RWPE2 (cell line): ENCODE results near the gene ANXA9.
A peak's percentile ranks its signal among the peaks of the same experiment; 100 is the strongest.

ENCODE experiments used
- ATAC-seq: fragments of 200-7000 bp; cut with Tn5 transposase; 3 replicates; pipeline ENCODE4 v1.9.1; 2021; ENCODE audit warnings: low read depth
- DNase-seq: peaks from one replicate; pipeline ENCODE4 v3.0.0-alpha.2; 2020; ENCODE audit warnings: low spot score
- H3K27ac ChIP-seq: fragments of 450-650 bp; 2 replicates; pipeline ENCODE4 v1.5.1; 2017; ENCODE audit warnings: mild to moderate bottlenecking; ENCODE audit not compliant: poor library complexity, severe bottlenecking
- H3K27me3 ChIP-seq: fragments of 250-450 bp; sonication (Bioruptor Pico); 2 replicates; pipeline ENCODE4 v1.5.1; 2021; ENCODE audit warnings: mild to moderate bottlenecking, moderate library complexity; ENCODE audit not compliant: insufficient read depth, poor library complexity, severe bottlenecking
- H3K36me3 ChIP-seq: fragments of 250-450 bp; sonication (Bioruptor Pico); 2 replicates; pipeline ENCODE4 v1.5.1; 2020; ENCODE audit warnings: low read depth, mild to moderate bottlenecking, moderate library complexity
- H3K4me1 ChIP-seq: fragments of 250-450 bp; sonication (Bioruptor Pico); 2 replicates; pipeline ENCODE4 v1.5.1; 2021; ENCODE audit warnings: mild to moderate bottlenecking, moderate library complexity; ENCODE audit not compliant: insufficient read depth, poor library complexity, severe bottlenecking
- H3K4me3 ChIP-seq: fragments of 250-450 bp; sonication (Bioruptor Pico); 2 replicates; pipeline ENCODE4 v1.5.1; 2021; ENCODE audit warnings: mild to moderate bottlenecking, moderate library complexity; ENCODE audit not compliant: severe bottlenecking
- H3K9me3 ChIP-seq: fragments of 250-450 bp; sonication (Bioruptor Pico); 2 replicates; pipeline ENCODE4 v1.5.1; 2021; ENCODE audit warnings: mild to moderate bottlenecking, moderate library complexity; ENCODE audit not compliant: severe bottlenecking
- TF ChIP-seq, protein P1 (sequence below): fragments of 450-650 bp; IDR thresholded peaks from one replicate; pipeline ENCODE4 v1.5.1; 2017; ENCODE audit warnings: mild to moderate bottlenecking, moderate library complexity; ENCODE audit not compliant: poor library complexity, severe bottlenecking

The ANXA9 gene, protein sequence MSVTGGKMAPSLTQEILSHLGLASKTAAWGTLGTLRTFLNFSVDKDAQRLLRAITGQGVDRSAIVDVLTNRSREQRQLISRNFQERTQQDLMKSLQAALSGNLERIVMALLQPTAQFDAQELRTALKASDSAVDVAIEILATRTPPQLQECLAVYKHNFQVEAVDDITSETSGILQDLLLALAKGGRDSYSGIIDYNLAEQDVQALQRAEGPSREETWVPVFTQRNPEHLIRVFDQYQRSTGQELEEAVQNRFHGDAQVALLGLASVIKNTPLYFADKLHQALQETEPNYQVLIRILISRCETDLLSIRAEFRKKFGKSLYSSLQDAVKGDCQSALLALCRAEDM

DNA sequence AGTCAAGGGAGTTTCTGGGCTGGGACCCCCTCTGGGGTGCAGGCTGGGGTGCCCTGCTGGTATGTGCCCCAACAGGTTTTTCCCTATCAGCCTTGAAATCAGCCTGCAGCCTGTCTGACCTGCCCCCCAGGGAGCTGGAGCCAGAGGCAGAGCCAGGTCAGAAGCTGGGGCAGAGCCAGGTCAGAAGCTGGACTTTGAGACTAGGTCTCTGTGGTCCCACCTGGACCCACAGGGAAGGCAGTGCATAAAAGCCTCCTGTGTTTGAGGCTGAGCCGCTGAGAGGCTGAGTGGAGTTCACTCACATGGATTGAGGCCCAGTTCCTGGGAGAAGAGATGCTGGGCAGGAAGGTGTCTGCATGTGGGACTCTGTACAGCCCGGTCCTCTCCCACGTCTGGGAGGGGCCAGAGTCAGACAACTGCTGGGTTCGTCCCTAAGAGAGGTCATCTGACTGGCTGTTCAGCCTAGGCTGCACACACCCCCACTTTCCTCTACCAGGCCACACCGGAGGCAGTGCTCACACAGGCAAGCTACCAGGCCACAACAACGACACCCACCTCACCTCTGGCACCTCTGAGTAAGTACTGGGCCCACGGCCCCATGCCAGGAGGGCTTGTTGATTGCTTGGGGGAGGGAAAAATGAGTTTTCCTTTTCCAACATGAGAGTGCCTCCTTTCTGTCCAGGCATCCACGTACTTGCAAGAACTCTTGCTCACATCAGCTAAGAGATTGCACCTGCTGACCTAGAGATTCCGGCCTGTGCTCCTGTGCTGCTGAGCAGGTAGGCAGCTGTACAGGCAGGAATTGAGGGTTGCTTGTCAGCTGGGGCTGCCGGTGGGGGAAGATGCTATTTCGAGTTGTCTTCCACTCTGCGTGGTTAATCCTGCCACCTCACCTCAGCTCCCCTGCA, at the start of gene ANXA9:
TSS of gene ANXA9 (plus strand) at position 488 of the 908 bp plus-strand sequence. CDS start 814 bp downstream, outside the sequence.
- H3K27ac ChIP-seq, result peak within 1 kb of the TSS; percentile 34
- H3K4me3 ChIP-seq, result no peak within 1 kb of the TSS
- no peaks in the 10 kb centered on the region for H3K9me3 ChIP-seq
- no peaks in the 10 kb centered on the region for H3K36me3 ChIP-seq
- peaks cover 17% of the 10 kb centered on the region for H3K4me1 ChIP-seq
- no peaks in the 10 kb centered on the region for H3K27me3 ChIP-seq
- ATAC-seq, result peak; percentile 3; the same call in 2 of the 3 replicates
- TF ChIP-seq, protein P1, sequence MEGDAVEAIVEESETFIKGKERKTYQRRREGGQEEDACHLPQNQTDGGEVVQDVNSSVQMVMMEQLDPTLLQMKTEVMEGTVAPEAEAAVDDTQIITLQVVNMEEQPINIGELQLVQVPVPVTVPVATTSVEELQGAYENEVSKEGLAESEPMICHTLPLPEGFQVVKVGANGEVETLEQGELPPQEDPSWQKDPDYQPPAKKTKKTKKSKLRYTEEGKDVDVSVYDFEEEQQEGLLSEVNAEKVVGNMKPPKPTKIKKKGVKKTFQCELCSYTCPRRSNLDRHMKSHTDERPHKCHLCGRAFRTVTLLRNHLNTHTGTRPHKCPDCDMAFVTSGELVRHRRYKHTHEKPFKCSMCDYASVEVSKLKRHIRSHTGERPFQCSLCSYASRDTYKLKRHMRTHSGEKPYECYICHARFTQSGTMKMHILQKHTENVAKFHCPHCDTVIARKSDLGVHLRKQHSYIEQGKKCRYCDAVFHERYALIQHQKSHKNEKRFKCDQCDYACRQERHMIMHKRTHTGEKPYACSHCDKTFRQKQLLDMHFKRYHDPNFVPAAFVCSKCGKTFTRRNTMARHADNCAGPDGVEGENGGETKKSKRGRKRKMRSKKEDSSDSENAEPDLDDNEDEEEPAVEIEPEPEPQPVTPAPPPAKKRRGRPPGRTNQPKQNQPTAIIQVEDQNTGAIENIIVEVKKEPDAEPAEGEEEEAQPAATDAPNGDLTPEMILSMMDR, result no peak
- no peak for DNase-seq

DNA sequence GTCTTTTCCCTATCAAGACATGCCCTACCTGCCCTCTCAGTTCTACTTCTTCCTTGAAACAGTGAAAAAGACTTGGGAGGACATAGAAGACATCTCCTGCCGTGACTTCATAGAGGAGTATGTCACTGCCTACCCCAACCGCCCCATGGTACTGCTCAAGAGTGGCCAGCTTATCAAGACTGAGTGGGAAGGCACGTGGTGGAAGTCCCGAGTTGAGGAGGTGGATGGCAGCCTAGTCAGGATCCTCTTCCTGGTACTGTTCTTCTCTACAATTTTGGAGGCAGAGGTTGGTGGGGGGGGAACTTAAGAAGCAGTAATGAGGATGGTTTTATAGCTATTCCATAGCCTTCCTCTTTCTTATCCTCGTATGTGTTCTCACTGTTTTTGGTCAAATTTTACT, 37.2 kb upstream of the ANXA9 start:
- peaks cover 88% of the 10 kb centered on the region for H3K36me3 ChIP-seq
- H3K4me1 ChIP-seq, result no peaks in the 10 kb centered on the region
- TF ChIP-seq, protein P1, result no peak
- H3K27ac ChIP-seq, result no peak overlapping the region
- no peak overlapping the region for H3K4me3 ChIP-seq
- no peaks in the 10 kb centered on the region for H3K9me3 ChIP-seq
- DNase-seq (no peak), ATAC-seq (no peak)
- no peaks in the 10 kb centered on the region for H3K27me3 ChIP-seq

DNA sequence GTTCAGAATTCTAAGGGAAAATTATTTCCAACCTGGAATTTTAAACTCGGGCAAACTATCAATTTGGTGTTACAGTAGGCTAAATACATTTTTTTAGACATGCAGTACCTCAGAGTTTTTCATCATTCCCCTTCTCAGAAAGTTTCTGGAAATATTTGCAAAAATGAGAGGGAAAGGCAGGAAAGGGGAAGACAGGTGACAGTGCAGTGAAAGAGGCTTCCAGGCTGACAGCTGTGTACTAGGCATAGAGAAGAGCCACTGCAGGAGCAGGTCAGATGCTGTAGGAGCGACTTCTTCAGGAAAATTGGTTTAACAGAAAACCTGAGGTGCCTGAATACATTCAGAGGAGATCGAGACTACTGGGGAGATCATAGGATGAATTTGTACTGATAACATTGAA, 27.4 kb upstream of the ANXA9 start:
- Histone ChIP-seq H3K4me1 (no peaks in the 10 kb centered on the region), H3K27ac (no peak overlapping the region), H3K4me3 (no peak overlapping the region), H3K27me3 (no peaks in the 10 kb centered on the region), H3K9me3 (no peaks in the 10 kb centered on the region), H3K36me3 (peaks cover 76% of the 10 kb centered on the region)
- DNase-seq, result no peak
- TF ChIP-seq, protein P1, result no peak
- ATAC-seq, result no peak

DNA sequence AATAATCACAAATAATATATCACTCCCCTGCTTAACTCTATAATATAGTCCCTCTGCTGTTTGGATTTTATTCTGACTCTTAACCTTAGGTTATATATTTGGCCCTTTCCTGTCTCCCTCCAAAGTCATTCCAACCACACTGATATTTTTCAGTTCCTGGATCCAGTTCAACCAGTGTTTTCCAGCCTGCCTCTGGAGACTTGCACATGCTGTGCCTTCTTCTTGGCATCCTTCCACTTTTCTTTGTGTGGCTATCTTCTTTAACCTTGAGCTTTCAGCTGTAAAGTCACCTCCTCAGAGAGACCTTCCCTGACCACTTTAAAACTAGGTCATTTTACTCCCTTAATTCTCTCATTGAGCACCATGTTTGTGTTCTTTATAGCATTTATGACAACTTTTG, 26.8 kb upstream of the ANXA9 start:
- Histone ChIP-seq H3K27me3 (no peaks in the 10 kb centered on the region), H3K36me3 (peaks cover 74% of the 10 kb centered on the region), H3K4me3 (no peak overlapping the region), H3K4me1 (no peaks in the 10 kb centered on the region), H3K27ac (no peak overlapping the region), H3K9me3 (no peaks in the 10 kb centered on the region)
- TF ChIP-seq, protein P1, result no peak
- ATAC-seq, result no peak
- DNase-seq, result no peak
